Coronary artery (tissue), 2 donors: Measurements from ENCODE around the gene SETBP1.

ENCODE experiments used
- DNase-seq: peaks from one replicate; pipeline ENCODE4 v3.0.0-alpha.2; 2017; ENCODE audit warnings: low spot score
- H3K27ac ChIP-seq, 2 donors: fragments of 200-600 bp; sonication (generic); one replicate each; pipeline ENCODE4 v1.5.1; 2016 to 2019
- H3K4me3 ChIP-seq: fragments of 200-600 bp; sonication (generic); 2 replicates; pipeline ENCODE4 v1.5.1; 2016; ENCODE audit warnings: mild to moderate bottlenecking, moderate library complexity
- CTCF ChIP-seq: fragments of 200-600 bp; sonication (generic); IDR thresholded peaks from one replicate; pipeline ENCODE4 v1.5.1; 2019; ENCODE audit warnings: antibody characterized with exemption

Gene SETBP1

GRCh38 chr18:44895176-44895798 lies 214.6 kb downstream of the SETBP1 start:
- H3K4me3 ChIP-seq: no peak overlapping the region
- DNase-seq: no peak
- peak; percentile 16 for TF ChIP-seq CTCF
- H3K27ac ChIP-seq: no peak overlapping the region

- H3K27ac ChIP-seq: no peak overlapping the region
- no peak overlapping the region for H3K4me3 ChIP-seq
- DNase-seq: no peak
- TF ChIP-seq CTCF: no peak
Observed at GRCh38 chr18:44896846-44897245, 216.2 kb downstream of the SETBP1 start.

- no peak for TF ChIP-seq CTCF
Observed at GRCh38 chr18:44897411-44897810, 216.7 kb downstream of the SETBP1 start.

GRCh38 chr18:44897816-44898215 lies 217.1 kb downstream of the SETBP1 start:
- no peak for TF ChIP-seq CTCF
- H3K4me3 ChIP-seq: no peak overlapping the region
- H3K27ac ChIP-seq: no peak overlapping the region
- no peak for DNase-seq

More at GRCh38 chr18:44897411-44897810, 216.7 kb downstream of the SETBP1 start:
- Histone ChIP-seq H3K27ac (no peak overlapping the region), H3K4me3 (no peak overlapping the region)
- no peak for DNase-seq

- no peak for DNase-seq
- TF ChIP-seq CTCF: no peak
- H3K4me3 ChIP-seq: no peak overlapping the region
- no peak overlapping the region for H3K27ac ChIP-seq
Observed at GRCh38 chr18:44898498-44898897, 217.8 kb downstream of the SETBP1 start.

GRCh38 chr18:44899832-44900231 lies 219.1 kb downstream of the SETBP1 start:
- DNase-seq: no peak
- TF ChIP-seq CTCF: no peak
- Histone ChIP-seq H3K4me3 (no peak overlapping the region), H3K27ac (no peak overlapping the region)

- H3K27ac ChIP-seq: no peak overlapping the region
- no peak for TF ChIP-seq CTCF
- no peak for DNase-seq
- H3K4me3 ChIP-seq: no peak overlapping the region
Observed at GRCh38 chr18:44900627-44901026, 219.9 kb downstream of the SETBP1 start.
